GM12873 (cell line): ENCODE results near the gene DLG1.

Experiments used
- TF ChIP-seq, protein P1 (sequence below): IDR thresholded peaks from 2 replicates; pipeline ENCODE4 v1.5.1; 2012; ENCODE audit warnings: low read depth, mild to moderate bottlenecking, moderate library complexity, low read length, control low read depth; ENCODE audit not compliant: insufficient read depth; ENCODE audit errors: missing control alignments

Gene DLG1

GRCh38 chr3:197015790-197016736, 282.3 kb downstream of the DLG1 start:
- TF ChIP-seq, protein P1, sequence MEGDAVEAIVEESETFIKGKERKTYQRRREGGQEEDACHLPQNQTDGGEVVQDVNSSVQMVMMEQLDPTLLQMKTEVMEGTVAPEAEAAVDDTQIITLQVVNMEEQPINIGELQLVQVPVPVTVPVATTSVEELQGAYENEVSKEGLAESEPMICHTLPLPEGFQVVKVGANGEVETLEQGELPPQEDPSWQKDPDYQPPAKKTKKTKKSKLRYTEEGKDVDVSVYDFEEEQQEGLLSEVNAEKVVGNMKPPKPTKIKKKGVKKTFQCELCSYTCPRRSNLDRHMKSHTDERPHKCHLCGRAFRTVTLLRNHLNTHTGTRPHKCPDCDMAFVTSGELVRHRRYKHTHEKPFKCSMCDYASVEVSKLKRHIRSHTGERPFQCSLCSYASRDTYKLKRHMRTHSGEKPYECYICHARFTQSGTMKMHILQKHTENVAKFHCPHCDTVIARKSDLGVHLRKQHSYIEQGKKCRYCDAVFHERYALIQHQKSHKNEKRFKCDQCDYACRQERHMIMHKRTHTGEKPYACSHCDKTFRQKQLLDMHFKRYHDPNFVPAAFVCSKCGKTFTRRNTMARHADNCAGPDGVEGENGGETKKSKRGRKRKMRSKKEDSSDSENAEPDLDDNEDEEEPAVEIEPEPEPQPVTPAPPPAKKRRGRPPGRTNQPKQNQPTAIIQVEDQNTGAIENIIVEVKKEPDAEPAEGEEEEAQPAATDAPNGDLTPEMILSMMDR = no peak

DNA sequence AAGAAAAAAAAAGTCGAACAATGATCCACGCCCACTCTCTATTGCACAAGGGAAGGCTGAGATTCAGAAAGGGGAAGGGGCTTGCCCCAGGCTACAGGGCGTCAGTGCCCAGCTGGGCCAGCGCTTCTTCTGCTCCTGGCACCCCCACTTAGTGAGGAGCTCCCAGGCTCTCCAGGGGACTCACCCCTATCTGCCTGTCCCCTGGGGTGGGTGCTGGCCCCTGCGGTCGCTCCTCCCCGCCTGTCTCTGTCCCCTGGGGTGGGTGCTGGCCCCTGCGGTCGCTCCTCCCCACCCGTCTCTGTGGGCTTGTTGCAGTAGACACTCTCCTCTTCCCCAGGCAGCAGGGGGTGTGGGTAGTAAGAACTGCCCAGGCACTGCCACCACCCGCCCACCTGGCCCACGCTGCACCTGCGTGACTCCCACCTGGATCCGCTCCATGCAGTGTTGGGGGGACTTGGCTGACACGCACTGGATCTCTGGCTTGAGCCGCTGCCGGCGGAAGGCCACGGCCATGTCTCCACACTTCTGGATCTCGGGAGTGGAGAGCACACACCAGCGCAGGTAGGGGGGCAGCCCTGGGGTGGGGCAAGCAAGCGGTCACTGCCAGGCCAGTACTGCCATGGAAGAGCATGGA, 283.4 kb downstream of the DLG1 start:
- TF ChIP-seq, protein P1 = no peak

GRCh38 chr3:197014024-197014423, 284.4 kb downstream of the DLG1 start:
- TF ChIP-seq, protein P1 = no peak

DNA sequence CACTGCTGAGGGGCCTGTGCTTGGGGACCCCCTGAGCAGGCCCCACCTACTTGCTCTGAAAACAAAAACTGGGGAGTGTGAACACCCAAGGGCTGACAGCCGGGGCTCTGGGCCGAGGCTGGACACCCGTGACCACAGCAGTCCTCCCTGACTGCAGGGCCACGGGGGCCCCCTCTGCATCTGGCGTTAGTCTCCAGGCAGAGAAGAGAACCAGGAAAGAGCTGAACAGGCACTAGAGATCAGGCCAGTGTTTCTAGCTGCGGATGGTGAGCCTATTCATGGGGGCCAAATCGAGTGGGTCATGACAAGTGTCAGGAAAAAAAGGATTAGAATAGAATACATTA, 285.9 kb downstream of the DLG1 start:
- TF ChIP-seq, protein P1 = no peak

- TF ChIP-seq, protein P1 = no peak
These were observed 286.5 kb downstream of the DLG1 start for GRCh38 chr3:197011780-197012539.

DNA sequence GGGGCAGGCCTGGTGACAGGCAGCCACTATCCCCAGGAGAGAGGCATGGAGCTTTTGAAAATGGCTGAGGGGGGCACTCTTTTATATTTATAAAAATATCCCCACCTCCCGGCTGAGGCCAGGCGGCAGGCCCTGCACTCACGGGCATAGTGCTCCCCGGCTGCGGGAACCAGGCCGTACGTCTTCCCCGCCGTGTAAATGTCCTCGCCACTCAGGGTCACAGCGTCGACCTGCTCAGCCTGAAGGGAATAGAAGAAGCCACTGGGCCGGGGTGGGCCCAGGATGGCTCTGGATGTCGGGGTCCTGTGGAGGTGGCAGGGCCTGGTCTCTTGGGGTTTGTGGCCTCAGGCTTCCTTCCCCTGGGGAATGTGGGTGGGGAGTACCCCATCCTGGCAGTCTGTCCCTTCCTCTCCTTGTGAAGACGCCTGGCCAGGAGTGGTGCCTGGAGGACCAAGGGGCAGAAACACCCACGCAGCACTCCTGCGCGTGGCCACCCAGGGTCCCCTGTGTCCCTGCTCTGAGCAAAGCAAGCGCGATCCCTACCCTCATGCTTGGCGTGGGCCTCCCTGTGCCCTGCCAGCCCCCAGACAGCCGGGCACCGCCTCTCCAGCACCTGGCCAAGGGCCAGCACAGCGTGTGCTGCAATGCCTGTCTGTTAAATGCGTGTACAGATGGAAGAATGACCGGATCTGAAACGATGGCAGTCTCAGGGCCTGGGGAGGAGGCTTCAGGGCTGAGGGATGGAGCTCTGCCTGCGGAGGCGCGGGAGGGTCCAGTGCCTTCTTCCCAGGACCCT, 287.7 kb downstream of the DLG1 start:
- TF ChIP-seq, protein P1 = no peak

GRCh38 chr3:197009532-197010019, 288.8 kb downstream of the DLG1 start:
- TF ChIP-seq, protein P1 = no peak
